NCI-H526 treated with DMSO at 0.1 percent for 48 hours (cell line): ENCODE measurements around the gene TCF7L1.

ENCODE experiments used
- DNase-seq: peaks from one replicate; lab custom pipeline; 2025; lab: John Stamatoyannopoulos, UW

Gene TCF7L1

GRCh38 chr2:85255456-85255812 is 122.2 kb downstream of the TCF7L1 start:
- peak; percentile 22 for DNase-seq

- DNase-seq = no peak
Measured at GRCh38 chr2:85255813-85256594, 122.8 kb downstream of the TCF7L1 start.

- no peak for DNase-seq
Measured at GRCh38 chr2:85257359-85257969, 124.3 kb downstream of the TCF7L1 start.

DNA sequence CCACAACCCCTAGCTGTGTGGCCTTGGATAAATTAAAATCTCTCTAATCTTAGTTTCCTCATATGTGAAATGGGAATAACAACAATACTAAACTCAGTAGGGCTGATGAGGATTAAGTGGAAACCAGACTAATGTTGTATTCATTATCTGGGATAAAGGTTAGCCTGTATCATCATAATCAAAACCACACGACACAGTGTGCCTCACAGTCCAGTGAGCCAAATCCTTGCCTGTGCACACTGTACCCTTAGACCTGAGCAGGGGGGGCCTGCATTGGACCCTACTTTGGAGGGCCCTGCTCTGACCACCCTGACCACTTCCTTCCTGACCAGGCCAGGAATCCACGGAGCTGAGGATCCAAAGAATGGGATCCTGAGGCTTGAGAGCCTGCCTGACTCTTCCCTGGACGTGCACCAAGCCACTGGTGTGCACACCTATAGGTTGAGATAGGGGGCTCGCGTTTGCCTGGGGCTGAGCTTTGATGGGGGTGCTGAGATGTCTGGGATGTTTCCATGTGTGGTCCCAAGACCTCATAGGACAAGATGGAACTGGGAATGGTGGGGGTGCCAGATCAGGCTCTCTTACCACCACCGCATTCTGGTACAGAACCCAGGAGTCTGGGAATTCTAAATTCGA is 124.9 kb downstream of the TCF7L1 start:
- no peak for DNase-seq

- DNase-seq = no peak
Measured at GRCh38 chr2:85259101-85259590, 126.0 kb downstream of the TCF7L1 start.

- no peak for DNase-seq
Measured at GRCh38 chr2:85259879-85260278, 126.7 kb downstream of the TCF7L1 start.

- DNase-seq = no peak
Measured at GRCh38 chr2:85263591-85263990, 130.4 kb downstream of the TCF7L1 start.

- no peak for DNase-seq
Measured at GRCh38 chr2:85264471-85264870, 131.3 kb downstream of the TCF7L1 start.

DNA sequence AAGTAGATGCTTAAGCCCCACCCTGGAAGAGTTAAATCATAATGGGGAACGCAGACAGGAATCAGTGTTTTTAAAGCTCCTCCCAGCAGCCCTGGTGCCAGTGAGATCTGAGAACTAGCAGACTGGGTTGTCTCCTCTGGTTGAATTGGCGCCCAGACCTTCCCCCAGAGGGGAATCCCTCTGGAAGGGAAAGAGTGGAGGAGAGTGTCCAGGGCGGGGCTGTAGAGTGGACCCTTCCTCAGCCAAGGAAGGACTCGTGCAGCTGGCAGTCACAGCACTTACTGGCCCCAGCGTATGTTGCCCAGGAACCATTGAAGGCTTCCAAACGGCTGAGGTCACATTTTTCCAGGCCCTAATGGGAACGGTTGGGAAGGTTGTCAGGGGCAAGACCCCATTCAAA is 132.1 kb downstream of the TCF7L1 start:
- DNase-seq = no peak

- DNase-seq = no peak
Measured at GRCh38 chr2:85266146-85267041, 133.2 kb downstream of the TCF7L1 start.

- no peak for DNase-seq
Measured at GRCh38 chr2:85269959-85270358, 136.8 kb downstream of the TCF7L1 start.

GRCh38 chr2:85272357-85272756 is 139.2 kb downstream of the TCF7L1 start:
- DNase-seq = no peak

DNA sequence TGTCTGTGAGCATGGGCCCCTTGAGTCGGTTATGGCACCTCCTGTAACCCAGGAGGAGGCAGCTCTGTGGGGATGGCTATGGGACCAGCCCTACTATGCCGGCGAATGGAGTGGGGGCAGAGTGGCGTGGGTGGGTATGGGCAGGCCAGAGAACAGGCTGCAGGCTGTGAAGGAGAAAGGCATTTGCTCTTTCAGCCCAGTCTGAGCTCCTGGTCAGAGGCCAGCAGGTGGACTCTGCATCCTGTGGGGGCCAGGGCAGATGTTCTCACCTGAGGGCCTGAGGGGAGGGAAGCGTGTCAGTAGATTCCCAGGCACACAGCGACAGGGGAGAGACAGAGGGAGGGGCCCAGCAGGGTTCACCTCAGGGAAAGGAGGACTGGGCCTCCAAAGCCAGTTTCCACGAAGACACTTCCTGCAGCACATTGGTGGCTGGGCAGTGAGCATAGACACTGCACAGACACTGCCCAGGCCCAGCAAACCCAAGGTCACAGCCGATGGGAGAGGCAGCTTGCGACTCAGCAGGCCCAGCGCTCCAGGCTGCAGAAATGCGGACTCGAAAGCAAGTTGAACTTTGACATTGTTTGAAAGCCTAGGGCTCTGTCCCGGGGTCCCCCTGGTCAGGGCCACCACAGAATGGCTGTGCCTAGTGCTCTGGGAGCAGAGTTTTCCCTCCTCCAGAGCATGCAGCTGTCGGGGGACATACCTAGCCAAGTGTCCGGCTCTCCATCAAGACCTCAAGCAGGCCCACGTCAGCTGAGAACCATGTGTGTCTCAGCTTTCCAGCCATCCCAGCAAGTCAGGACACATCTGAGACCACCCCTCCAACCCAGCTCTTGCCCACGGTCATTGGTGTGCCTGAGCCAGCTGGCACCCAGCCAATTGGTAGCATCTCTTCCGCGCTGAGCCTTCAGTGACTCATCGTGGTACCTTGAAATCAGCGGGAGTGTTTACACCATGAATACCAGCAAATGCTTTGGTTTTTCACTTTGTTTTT is 140.8 kb downstream of the TCF7L1 start:
- no peak for DNase-seq

- no peak for DNase-seq
Measured at GRCh38 chr2:85275984-85276540, 142.9 kb downstream of the TCF7L1 start.

DNA sequence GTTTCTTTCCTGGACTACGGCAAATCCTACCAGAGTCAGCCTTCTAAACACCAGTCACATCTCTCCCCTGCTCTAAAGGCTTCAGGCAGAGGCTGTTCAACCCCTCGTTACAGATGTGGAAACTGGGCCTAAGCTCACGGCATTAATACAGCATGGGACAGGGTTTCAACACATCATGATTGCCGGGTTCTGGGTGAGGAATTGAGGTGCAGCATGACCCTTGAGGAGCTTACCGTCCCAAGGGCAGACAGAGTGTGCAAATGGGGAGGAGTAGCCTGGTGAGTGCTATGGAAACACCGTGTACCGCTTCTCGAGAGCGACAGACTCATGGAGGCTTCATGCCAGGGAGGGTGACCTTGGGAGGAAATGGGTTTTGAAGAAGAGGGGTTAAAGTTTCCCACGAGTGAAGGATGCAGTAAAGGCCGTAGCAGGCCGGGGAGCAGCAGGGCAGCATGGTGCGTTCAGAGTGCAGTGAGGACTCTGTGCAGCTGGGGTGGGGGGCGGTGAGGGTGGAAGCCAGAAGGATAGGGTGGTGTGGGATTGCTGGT is 143.5 kb downstream of the TCF7L1 start:
- no peak for DNase-seq

- no peak for DNase-seq
Measured at GRCh38 chr2:85277416-85278158, 144.4 kb downstream of the TCF7L1 start.

DNA sequence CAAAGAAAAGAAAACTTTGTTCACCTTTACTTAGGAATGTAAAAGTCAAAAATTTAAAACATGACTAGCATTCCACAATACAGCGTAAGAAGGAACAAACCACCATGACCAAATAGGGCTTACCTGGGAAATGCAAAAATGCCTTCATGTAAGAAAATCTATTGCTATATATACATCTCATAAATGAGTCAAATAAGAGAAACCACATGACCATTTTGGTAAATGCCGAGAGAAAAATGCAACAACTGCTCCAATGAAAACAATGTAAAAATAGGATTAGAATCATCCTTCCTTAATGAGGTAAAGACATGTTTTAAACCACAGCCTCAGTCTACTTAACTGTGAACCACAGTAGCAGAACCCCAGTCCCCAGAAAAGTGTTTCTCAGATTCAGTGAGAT is 145.2 kb downstream of the TCF7L1 start:
- no peak for DNase-seq

GRCh38 chr2:85281553-85281952 is 148.4 kb downstream of the TCF7L1 start:
- no peak for DNase-seq

DNA sequence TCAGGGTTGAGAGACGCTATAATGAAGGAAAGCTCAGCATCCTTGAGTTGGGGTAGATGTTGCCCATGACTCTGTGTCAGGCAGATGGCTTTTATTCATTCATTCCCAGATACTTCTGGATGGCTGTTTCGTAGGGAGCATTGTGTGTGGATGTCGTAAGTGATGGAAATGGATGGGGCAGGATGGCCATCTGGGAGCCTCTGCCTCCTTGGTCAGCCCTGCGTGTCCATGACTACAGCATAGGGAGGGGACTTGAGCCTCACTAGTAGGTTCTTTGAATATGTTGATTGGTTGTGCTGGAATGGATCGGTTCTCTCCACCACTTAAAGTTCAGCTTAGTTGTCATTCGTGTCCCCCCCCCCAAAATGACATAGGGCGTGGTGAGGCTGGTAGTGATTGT is 149.7 kb downstream of the TCF7L1 start:
- DNase-seq = no peak

- no peak for DNase-seq
Measured at GRCh38 chr2:85283641-85284040, 150.4 kb downstream of the TCF7L1 start.
